GM23338 (cell line): Measurements from ENCODE around the gene LCLAT1. TPM values are rescaled to one million over a fixed set of nuclear protein-coding genes. Genes with fewer than 3 reads are reported as not detected.

Source experiments
- CREB1 ChIP-seq: fragments of 250-450 bp; sonication (Bioruptor Pico); IDR thresholded peaks from 2 replicates; pipeline ENCODE4 v1.5.0; 2020; ENCODE audit warnings: low read depth, mild to moderate bottlenecking, moderate library complexity
- EZH2phosphoT487 ChIP-seq: fragments of 200-600 bp; sonication (generic); IDR thresholded peaks from one replicate; pipeline ENCODE4 v1.8.1; 2018; ENCODE audit warnings: antibody characterized with exemption; ENCODE audit not compliant: unreplicated experiment
- JUNB ChIP-seq: IDR thresholded peaks from one replicate; pipeline ENCODE4 v1.6.1; 2016; ENCODE audit warnings: antibody characterized with exemption; ENCODE audit not compliant: unreplicated experiment
- NANOG ChIP-seq: IDR thresholded peaks from 2 replicates; pipeline ENCODE4 v1.6.1; 2016; ENCODE audit warnings: antibody characterized with exemption, borderline replicate concordance
- STAT1 ChIP-seq: IDR thresholded peaks from one replicate; pipeline ENCODE4 v1.6.1; 2016; ENCODE audit warnings: antibody characterized with exemption; ENCODE audit not compliant: unreplicated experiment
- polyA plus RNA-seq: library from polyadenylated mRNA; unstranded; fragments of >200 nt; fragmentation: Nextera tagmentation; extraction: Ambion mirVana; gene quantifications from 2 replicates; pipeline ENCODE4 v1.2.1, GENCODE V29; 2016
- total RNA-seq: library from RNA; depleted of rRNA; stranded (reverse); fragments of >200 nt; shearing (Covaris generic); gene quantifications from 2 replicates; pipeline ENCODE4 v1.2.3, GENCODE V29; 2014
- TF ChIP-seq, protein P1 (sequence below): fragments of 250-450 bp; sonication (Bioruptor Pico); IDR thresholded peaks from 2 replicates; pipeline ENCODE4 v1.5.0; 2020; ENCODE audit warnings: mild to moderate bottlenecking, moderate library complexity
- TF ChIP-seq, protein P2 (sequence below): IDR thresholded peaks from one replicate; pipeline ENCODE4 v1.6.1; 2018; ENCODE audit warnings: antibody characterized with exemption; ENCODE audit not compliant: unreplicated experiment
- TF ChIP-seq, protein P3 (sequence below): IDR thresholded peaks from 2 replicates; pipeline ENCODE4 v1.6.1; 2016; ENCODE audit warnings: antibody characterized with exemption

The LCLAT1 gene
- total and polyA plus RNA-seq, 2 experiments from 2014 or later = 11.5 to 30.1 TPM

DNA sequence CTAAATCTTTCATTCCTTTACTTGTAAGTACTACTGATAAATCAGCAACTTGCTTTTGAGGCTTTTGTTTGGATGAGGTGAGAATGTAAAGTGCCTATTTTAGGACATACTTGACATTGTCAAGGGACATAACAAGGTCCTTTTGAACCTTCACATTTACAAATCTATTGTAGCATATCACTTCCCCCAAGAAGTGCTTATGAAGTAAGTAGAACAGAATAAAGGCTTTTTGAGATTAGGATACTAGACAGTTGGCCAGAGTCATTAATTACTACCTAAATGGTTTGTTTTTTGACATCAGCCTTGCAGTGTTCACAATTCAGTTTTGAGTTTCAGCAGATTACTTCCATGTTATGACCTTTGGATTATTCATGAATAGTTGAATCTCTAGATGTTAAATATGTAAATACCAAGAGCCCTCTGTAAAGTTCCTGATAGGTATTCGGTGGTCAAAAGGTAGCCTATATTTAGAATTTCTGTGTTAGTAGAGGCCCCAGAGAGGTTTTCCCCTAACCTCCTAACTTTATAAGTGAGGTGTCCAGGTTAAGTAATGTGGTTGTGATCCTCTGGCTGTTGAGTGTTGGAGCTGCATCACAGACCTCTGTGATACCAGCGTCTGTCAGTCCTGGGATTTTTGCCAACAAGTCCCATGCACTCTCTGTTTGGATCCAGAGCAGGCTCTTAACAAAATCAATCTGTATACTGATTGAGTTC, 67.2 kb downstream of the LCLAT1 start (continued):
- TF ChIP-seq, protein P1, sequence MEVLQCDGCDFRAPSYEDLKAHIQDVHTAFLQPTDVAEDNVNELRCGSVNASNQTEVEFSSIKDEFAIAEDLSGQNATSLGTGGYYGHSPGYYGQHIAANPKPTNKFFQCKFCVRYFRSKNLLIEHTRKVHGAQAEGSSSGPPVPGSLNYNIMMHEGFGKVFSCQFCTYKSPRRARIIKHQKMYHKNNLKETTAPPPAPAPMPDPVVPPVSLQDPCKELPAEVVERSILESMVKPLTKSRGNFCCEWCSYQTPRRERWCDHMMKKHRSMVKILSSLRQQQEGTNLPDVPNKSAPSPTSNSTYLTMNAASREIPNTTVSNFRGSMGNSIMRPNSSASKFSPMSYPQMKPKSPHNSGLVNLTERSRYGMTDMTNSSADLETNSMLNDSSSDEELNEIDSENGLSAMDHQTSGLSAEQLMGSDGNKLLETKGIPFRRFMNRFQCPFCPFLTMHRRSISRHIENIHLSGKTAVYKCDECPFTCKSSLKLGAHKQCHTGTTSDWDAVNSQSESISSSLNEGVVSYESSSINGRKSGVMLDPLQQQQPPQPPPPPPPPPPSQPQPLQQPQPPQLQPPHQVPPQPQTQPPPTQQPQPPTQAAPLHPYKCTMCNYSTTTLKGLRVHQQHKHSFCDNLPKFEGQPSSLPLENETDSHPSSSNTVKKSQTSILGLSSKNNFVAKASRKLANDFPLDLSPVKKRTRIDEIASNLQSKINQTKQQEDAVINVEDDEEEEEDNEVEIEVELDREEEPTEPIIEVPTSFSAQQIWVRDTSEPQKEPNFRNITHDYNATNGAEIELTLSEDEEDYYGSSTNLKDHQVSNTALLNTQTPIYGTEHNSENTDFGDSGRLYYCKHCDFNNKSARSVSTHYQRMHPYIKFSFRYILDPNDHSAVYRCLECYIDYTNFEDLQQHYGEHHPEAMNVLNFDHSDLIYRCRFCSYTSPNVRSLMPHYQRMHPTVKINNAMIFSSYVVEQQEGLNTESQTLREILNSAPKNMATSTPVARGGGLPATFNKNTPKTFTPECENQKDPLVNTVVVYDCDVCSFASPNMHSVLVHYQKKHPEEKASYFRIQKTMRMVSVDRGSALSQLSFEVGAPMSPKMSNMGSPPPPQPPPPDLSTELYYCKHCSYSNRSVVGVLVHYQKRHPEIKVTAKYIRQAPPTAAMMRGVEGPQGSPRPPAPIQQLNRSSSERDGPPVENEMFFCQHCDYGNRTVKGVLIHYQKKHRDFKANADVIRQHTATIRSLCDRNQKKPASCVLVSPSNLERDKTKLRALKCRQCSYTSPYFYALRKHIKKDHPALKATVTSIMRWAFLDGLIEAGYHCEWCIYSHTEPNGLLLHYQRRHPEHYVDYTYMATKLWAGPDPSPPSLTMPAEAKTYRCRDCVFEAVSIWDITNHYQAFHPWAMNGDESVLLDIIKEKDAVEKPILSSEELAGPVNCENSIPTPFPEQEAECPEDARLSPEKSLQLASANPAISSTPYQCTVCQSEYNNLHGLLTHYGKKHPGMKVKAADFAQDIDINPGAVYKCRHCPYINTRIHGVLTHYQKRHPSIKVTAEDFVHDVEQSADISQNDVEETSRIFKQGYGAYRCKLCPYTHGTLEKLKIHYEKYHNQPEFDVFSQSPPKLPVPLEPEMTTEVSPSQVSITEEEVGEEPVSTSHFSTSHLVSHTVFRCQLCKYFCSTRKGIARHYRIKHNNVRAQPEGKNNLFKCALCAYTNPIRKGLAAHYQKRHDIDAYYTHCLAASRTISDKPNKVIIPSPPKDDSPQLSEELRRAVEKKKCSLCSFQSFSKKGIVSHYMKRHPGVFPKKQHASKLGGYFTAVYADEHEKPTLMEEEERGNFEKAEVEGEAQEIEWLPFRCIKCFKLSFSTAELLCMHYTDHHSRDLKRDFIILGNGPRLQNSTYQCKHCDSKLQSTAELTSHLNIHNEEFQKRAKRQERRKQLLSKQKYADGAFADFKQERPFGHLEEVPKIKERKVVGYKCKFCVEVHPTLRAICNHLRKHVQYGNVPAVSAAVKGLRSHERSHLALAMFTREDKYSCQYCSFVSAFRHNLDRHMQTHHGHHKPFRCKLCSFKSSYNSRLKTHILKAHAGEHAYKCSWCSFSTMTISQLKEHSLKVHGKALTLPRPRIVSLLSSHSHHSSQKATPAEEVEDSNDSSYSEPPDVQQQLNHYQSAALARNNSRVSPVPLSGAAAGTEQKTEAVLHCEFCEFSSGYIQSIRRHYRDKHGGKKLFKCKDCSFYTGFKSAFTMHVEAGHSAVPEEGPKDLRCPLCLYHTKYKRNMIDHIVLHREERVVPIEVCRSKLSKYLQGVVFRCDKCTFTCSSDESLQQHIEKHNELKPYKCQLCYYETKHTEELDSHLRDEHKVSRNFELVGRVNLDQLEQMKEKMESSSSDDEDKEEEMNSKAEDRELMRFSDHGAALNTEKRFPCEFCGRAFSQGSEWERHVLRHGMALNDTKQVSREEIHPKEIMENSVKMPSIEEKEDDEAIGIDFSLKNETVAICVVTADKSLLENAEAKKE = no peak
- TF ChIP-seq, protein P2, sequence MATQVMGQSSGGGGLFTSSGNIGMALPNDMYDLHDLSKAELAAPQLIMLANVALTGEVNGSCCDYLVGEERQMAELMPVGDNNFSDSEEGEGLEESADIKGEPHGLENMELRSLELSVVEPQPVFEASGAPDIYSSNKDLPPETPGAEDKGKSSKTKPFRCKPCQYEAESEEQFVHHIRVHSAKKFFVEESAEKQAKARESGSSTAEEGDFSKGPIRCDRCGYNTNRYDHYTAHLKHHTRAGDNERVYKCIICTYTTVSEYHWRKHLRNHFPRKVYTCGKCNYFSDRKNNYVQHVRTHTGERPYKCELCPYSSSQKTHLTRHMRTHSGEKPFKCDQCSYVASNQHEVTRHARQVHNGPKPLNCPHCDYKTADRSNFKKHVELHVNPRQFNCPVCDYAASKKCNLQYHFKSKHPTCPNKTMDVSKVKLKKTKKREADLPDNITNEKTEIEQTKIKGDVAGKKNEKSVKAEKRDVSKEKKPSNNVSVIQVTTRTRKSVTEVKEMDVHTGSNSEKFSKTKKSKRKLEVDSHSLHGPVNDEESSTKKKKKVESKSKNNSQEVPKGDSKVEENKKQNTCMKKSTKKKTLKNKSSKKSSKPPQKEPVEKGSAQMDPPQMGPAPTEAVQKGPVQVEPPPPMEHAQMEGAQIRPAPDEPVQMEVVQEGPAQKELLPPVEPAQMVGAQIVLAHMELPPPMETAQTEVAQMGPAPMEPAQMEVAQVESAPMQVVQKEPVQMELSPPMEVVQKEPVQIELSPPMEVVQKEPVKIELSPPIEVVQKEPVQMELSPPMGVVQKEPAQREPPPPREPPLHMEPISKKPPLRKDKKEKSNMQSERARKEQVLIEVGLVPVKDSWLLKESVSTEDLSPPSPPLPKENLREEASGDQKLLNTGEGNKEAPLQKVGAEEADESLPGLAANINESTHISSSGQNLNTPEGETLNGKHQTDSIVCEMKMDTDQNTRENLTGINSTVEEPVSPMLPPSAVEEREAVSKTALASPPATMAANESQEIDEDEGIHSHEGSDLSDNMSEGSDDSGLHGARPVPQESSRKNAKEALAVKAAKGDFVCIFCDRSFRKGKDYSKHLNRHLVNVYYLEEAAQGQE = no peak
- TF ChIP-seq JUNB (no peak), EZH2phosphoT487 (no peak), NANOG (no peak), STAT1 (no peak), CREB1 (CRISPR knock-in tag) (no peak)
- TF ChIP-seq, protein P3, sequence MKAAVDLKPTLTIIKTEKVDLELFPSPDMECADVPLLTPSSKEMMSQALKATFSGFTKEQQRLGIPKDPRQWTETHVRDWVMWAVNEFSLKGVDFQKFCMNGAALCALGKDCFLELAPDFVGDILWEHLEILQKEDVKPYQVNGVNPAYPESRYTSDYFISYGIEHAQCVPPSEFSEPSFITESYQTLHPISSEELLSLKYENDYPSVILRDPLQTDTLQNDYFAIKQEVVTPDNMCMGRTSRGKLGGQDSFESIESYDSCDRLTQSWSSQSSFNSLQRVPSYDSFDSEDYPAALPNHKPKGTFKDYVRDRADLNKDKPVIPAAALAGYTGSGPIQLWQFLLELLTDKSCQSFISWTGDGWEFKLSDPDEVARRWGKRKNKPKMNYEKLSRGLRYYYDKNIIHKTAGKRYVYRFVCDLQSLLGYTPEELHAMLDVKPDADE = no peak
